Measurements from ENCODE around the gene LRRC25.

LRRC25 gene

GRCh38 chr19:18423258-18424020 lies 26.0 kb upstream of the LRRC25 start:
- no peak overlapping the region for H3K9ac ChIP-seq (ENCODE audit: insufficient read length)
- no peak overlapping the region for H3K4me3 ChIP-seq
- no peaks in the 10 kb centered on the region for H3K9me3 ChIP-seq (ENCODE audit: low read depth, low read length)
- DNase-seq (ENCODE audit: low read depth, low spot score) = no peak
- no peaks in the 10 kb centered on the region; the same call in 1 of the 2 replicates for H3K36me3 ChIP-seq (ENCODE audit: insufficient read depth, low read length)
- TF ChIP-seq FOXP2 (optimal IDR thresholded peaks at IDR 0.05; ENCODE audit: control extremely low read depth, extremely low read length, insufficient read depth) (no peak), EZH2 (IDR thresholded peaks at IDR 0.05) (no peak), POLR2AphosphoS5 (IDR thresholded peaks at IDR 0.05; ENCODE audit: borderline replicate concordance, low read depth, low read length) (no peak)
- H3K27ac ChIP-seq = no peak overlapping the region

- no peak overlapping the region for H3K9ac ChIP-seq (ENCODE audit: insufficient read length)
- no peak for DNase-seq (ENCODE audit: low read depth, low spot score)
- no peak overlapping the region for H3K4me3 ChIP-seq
- no peaks in the 10 kb centered on the region; the same call in 1 of the 2 replicates for H3K36me3 ChIP-seq (ENCODE audit: insufficient read depth, low read length)
- no peak for TF ChIP-seq POLR2AphosphoS5 (IDR thresholded peaks at IDR 0.05; ENCODE audit: borderline replicate concordance, low read depth, low read length)
- TF ChIP-seq FOXP2 (optimal IDR thresholded peaks at IDR 0.05; ENCODE audit: control extremely low read depth, extremely low read length, insufficient read depth) = no peak
- TF ChIP-seq EZH2 (IDR thresholded peaks at IDR 0.05) = no peak
- H3K27ac ChIP-seq = no peak overlapping the region
- no peaks in the 10 kb centered on the region for H3K9me3 ChIP-seq (ENCODE audit: low read depth, low read length)
These were observed 25.2 kb upstream of the LRRC25 start for GRCh38 chr19:18422530-18423191.

- Histone ChIP-seq H3K9me3 (ENCODE audit: low read depth, low read length) (no peaks in the 10 kb centered on the region), H3K27ac (peak overlapping the region; percentile 46; the same call in 1 of the 2 replicates), H3K36me3 (ENCODE audit: insufficient read depth, low read length) (no peaks in the 10 kb centered on the region; the same call in 1 of the 2 replicates), H3K4me3 (peak overlapping the region; percentile 87), H3K9ac (ENCODE audit: insufficient read length) (no peak overlapping the region)
- no peak for TF ChIP-seq EZH2 (IDR thresholded peaks at IDR 0.05)
- TF ChIP-seq FOXP2 (optimal IDR thresholded peaks at IDR 0.05; ENCODE audit: control extremely low read depth, extremely low read length, insufficient read depth) = no peak
- no peak; the same call in 1 of the 2 replicates for TF ChIP-seq POLR2AphosphoS5 (IDR thresholded peaks at IDR 0.05; ENCODE audit: borderline replicate concordance, low read depth, low read length)
- DNase-seq (ENCODE audit: low read depth, low spot score) = no peak
These were observed 24.0 kb upstream of the LRRC25 start for GRCh38 chr19:18421371-18421959.

GRCh38 chr19:18420930-18421329 lies 23.5 kb upstream of the LRRC25 start:
- H3K27ac ChIP-seq = peak overlapping the region; percentile 46; the same call in 1 of the 2 replicates
- H3K9ac ChIP-seq (ENCODE audit: insufficient read length) = peak overlapping the region; percentile 92
- TF ChIP-seq EZH2 (IDR thresholded peaks at IDR 0.05) = no peak
- no peak for TF ChIP-seq FOXP2 (optimal IDR thresholded peaks at IDR 0.05; ENCODE audit: control extremely low read depth, extremely low read length, insufficient read depth)
- TF ChIP-seq POLR2AphosphoS5 (IDR thresholded peaks at IDR 0.05; ENCODE audit: borderline replicate concordance, low read depth, low read length) = no peak
- no peaks in the 10 kb centered on the region for H3K9me3 ChIP-seq (ENCODE audit: low read depth, low read length)
- no peak for DNase-seq (ENCODE audit: low read depth, low spot score)
- H3K4me3 ChIP-seq = peak overlapping the region; percentile 87
- no peaks in the 10 kb centered on the region; the same call in 1 of the 2 replicates for H3K36me3 ChIP-seq (ENCODE audit: insufficient read depth, low read length)

- H3K4me3 ChIP-seq = peak overlapping the region; percentile 87
- H3K36me3 ChIP-seq (ENCODE audit: insufficient read depth, low read length) = no peaks in the 10 kb centered on the region; the same call in 1 of the 2 replicates
- TF ChIP-seq EZH2 (IDR thresholded peaks at IDR 0.05) = no peak
- no peak for TF ChIP-seq POLR2AphosphoS5 (IDR thresholded peaks at IDR 0.05; ENCODE audit: borderline replicate concordance, low read depth, low read length)
- TF ChIP-seq FOXP2 (optimal IDR thresholded peaks at IDR 0.05; ENCODE audit: control extremely low read depth, extremely low read length, insufficient read depth) = no peak
- peak overlapping the region; percentile 92 for H3K9ac ChIP-seq (ENCODE audit: insufficient read length)
- H3K27ac ChIP-seq = peak overlapping the region; percentile 57; the same call in 1 of the 2 replicates
- H3K9me3 ChIP-seq (ENCODE audit: low read depth, low read length) = no peaks in the 10 kb centered on the region
- DNase-seq (ENCODE audit: low read depth, low spot score) = no peak
These were observed 22.5 kb upstream of the LRRC25 start for GRCh38 chr19:18419699-18420460.

- no peaks in the 10 kb centered on the region for H3K9me3 ChIP-seq (ENCODE audit: low read depth, low read length)
- H3K27ac ChIP-seq = peak within 1 kb of the TSS; percentile 99
- peak within 1 kb of the TSS; percentile 87 for H3K4me3 ChIP-seq
- no peaks in the 10 kb centered on the region; the same call in 1 of the 2 replicates for H3K36me3 ChIP-seq (ENCODE audit: insufficient read depth, low read length)
- DNase-seq (ENCODE audit: low read depth, low spot score) = no peak
- H3K9ac ChIP-seq (ENCODE audit: insufficient read length) = peak within 1 kb of the TSS; percentile 92
- no peak for TF ChIP-seq EZH2 (IDR thresholded peaks at IDR 0.05)
- no peak for TF ChIP-seq FOXP2 (optimal IDR thresholded peaks at IDR 0.05; ENCODE audit: control extremely low read depth, extremely low read length, insufficient read depth)
- no peak for TF ChIP-seq POLR2AphosphoS5 (IDR thresholded peaks at IDR 0.05; ENCODE audit: borderline replicate concordance, low read depth, low read length)
These were observed 21.8 kb upstream of the LRRC25 start, which contains the start of gene SSBP4 for GRCh38 chr19:18419195-18419698. Gene SSBP4, plus strand, starts transcription at chr19:18419398. Its CDS starts 251 bp downstream, at chr19:18419649.

GRCh38 chr19:18418483-18419194 lies 21.2 kb upstream of the LRRC25 start:
- Histone ChIP-seq H3K9me3 (ENCODE audit: low read depth, low read length) (no peaks in the 10 kb centered on the region), H3K27ac (peak overlapping the region; percentile 99), H3K36me3 (ENCODE audit: insufficient read depth, low read length) (no peaks in the 10 kb centered on the region; the same call in 1 of the 2 replicates), H3K9ac (ENCODE audit: insufficient read length) (peak overlapping the region; percentile 5), H3K4me3 (peak overlapping the region; percentile 87)
- TF ChIP-seq EZH2 (IDR thresholded peaks at IDR 0.05) (no peak), FOXP2 (optimal IDR thresholded peaks at IDR 0.05; ENCODE audit: control extremely low read depth, extremely low read length, insufficient read depth) (no peak), POLR2AphosphoS5 (IDR thresholded peaks at IDR 0.05; ENCODE audit: borderline replicate concordance, low read depth, low read length) (no peak)
- no peak for DNase-seq (ENCODE audit: low read depth, low spot score)

Data from SK-N-MC (cell line).